ENCODE measurements around the gene ACR.

The ACR gene

DNA sequence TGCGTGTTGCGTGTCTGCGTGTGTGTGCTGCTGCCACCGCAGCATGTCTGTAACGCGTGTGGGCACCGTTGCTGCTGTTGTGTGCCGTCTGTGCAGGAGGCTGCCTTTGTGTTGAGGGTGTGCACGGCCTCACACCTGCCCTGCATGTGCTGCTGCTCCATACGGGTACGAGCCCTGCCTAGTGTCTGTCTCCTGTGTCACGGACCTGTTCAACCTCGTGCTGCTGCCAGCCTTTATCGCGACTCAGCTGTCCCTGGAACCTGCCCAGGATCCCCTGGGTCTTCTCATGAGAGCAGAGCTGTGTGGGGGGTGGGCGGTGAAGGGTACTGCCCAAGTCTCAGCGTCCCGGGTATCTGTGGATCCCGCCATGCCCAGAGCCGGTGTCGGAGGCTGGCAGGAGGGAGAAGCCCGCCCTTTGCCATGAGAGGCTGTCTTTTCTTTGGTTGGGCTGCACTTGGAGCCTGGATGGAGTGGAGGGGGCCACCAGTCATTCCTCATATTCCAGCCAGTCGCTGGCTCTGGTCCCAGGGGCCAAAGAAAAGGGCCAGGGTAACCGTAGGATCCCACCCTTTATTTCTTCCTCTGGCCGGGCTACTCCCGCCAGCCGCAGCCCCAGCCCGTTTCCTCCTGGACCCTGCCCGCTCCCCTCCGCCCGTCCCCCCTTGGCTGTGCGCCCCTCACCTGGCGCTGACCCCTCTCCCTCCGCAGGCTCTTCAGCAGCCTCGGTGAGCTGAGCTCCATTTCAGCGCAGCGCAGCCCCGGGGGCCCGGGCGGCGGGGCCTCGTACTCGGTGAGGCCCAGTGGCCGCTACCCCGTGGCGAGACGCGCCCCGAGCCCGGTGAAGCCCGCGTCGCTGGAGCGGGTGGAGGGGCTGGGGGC is 7.8 kb upstream of the ACR start:
- Histone ChIP-seq H3K4me1 (ENCODE audit: control insufficient read depth in 1 of 2, insufficient read depth in 1 of 2, low read depth in 1 of 2, low read length in 1 of 2) (no peaks in the 10 kb centered on the region), H3K4me3 (ENCODE audit: low read depth in 1 of 2, low read length in 1 of 2) (no peak overlapping the region), H3K27me3 (no peaks in the 10 kb centered on the region), H3K36me3 (no peaks in the 10 kb centered on the region), H3K9me3 (no peaks in the 10 kb centered on the region), H3K27ac (no peak overlapping the region)
- TF ChIP-seq, protein P1, sequence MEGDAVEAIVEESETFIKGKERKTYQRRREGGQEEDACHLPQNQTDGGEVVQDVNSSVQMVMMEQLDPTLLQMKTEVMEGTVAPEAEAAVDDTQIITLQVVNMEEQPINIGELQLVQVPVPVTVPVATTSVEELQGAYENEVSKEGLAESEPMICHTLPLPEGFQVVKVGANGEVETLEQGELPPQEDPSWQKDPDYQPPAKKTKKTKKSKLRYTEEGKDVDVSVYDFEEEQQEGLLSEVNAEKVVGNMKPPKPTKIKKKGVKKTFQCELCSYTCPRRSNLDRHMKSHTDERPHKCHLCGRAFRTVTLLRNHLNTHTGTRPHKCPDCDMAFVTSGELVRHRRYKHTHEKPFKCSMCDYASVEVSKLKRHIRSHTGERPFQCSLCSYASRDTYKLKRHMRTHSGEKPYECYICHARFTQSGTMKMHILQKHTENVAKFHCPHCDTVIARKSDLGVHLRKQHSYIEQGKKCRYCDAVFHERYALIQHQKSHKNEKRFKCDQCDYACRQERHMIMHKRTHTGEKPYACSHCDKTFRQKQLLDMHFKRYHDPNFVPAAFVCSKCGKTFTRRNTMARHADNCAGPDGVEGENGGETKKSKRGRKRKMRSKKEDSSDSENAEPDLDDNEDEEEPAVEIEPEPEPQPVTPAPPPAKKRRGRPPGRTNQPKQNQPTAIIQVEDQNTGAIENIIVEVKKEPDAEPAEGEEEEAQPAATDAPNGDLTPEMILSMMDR (IDR thresholded peaks at IDR 0.05): no peak

GRCh38 chr22:50730941-50731661 is 6.9 kb upstream of the ACR start:
- no peaks in the 10 kb centered on the region for H3K36me3 ChIP-seq
- no peak overlapping the region for H3K27ac ChIP-seq
- H3K4me3 ChIP-seq (ENCODE audit: low read depth in 1 of 2, low read length in 1 of 2): no peak overlapping the region
- no peaks in the 10 kb centered on the region for H3K4me1 ChIP-seq (ENCODE audit: control insufficient read depth in 1 of 2, insufficient read depth in 1 of 2, low read depth in 1 of 2, low read length in 1 of 2)
- TF ChIP-seq, protein P1 (IDR thresholded peaks at IDR 0.05): no peak
- no peaks in the 10 kb centered on the region for H3K9me3 ChIP-seq
- no peaks in the 10 kb centered on the region for H3K27me3 ChIP-seq

- TF ChIP-seq, protein P1 (IDR thresholded peaks at IDR 0.05): no peak
- H3K9me3 ChIP-seq: no peaks in the 10 kb centered on the region
- H3K36me3 ChIP-seq: no peaks in the 10 kb centered on the region
- H3K27me3 ChIP-seq: no peaks in the 10 kb centered on the region
- H3K27ac ChIP-seq: no peak overlapping the region
- H3K4me3 ChIP-seq (ENCODE audit: low read depth in 1 of 2, low read length in 1 of 2): no peak overlapping the region
- H3K4me1 ChIP-seq (ENCODE audit: control insufficient read depth in 1 of 2, insufficient read depth in 1 of 2, low read depth in 1 of 2, low read length in 1 of 2): no peaks in the 10 kb centered on the region
Observed at GRCh38 chr22:50731811-50732624, 6.0 kb upstream of the ACR start.

DNA sequence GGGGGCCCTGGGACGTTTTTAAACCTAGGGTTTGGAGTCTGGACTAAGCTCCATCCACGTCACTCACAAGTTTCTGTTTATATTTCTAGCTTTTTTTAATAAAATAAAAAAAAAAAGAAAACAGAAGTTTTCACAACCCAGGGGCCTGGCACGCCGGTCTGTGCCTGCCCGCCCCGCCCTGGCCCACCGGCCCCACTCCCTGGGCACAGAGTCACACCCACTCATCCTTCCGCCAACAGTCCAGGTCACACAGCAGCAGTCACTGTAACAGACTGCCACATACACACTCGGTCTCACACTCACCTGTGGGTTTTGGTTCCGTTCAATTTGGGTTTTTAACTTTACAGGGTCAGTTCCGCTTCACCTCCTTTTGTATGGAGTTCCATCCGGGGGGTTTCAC is 5.3 kb upstream of the ACR start:
- H3K4me3 ChIP-seq (ENCODE audit: low read depth in 1 of 2, low read length in 1 of 2): no peak overlapping the region
- no peaks in the 10 kb centered on the region for H3K36me3 ChIP-seq
- no peaks in the 10 kb centered on the region for H3K9me3 ChIP-seq
- no peaks in the 10 kb centered on the region for H3K4me1 ChIP-seq (ENCODE audit: control insufficient read depth in 1 of 2, insufficient read depth in 1 of 2, low read depth in 1 of 2, low read length in 1 of 2)
- TF ChIP-seq, protein P1 (IDR thresholded peaks at IDR 0.05): no peak
- H3K27ac ChIP-seq: no peak overlapping the region
- H3K27me3 ChIP-seq: no peaks in the 10 kb centered on the region

DNA sequence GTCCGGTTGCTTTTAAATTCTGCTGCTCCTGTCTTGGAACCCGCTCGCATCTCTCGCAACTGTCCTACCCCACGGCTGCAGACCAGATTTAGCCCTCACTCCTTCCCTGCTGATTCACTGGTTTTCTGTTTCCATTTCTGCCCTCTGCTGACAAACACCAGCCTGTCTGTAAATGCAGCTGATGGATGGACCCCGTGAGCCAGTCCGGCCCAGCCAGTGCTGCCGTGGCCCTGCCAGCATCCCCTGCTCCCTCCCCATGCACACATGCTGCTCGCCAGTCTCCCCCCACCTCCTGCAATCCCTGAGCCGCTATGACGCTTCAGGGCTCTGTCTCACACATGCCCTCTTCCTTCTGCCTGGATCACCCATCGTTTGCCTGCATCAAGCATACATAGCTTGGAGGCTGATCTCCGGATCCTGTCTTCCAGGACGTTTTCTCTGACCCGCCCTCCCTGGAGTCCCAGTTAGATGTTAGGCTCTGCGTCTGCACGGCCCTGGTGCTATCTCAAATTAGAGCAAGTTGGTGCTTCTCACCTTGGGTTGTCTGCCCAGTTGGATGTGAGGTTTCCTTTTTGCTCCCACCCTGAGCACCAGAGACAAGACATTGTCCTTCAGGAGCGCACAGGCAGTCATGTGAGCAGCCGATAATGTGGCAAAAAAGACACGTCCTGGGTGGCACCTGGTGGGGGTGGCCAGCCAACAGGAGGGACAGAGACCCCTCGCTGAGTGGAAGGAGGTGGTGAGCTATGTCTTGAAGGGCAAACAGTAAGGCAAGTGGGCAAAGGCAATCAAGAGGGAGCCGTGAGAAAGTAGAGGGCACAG is 4.3 kb upstream of the ACR start:
- Histone ChIP-seq H3K9me3 (no peaks in the 10 kb centered on the region), H3K27me3 (no peaks in the 10 kb centered on the region), H3K27ac (no peak overlapping the region), H3K4me3 (ENCODE audit: low read depth in 1 of 2, low read length in 1 of 2) (no peak overlapping the region), H3K4me1 (ENCODE audit: control insufficient read depth in 1 of 2, insufficient read depth in 1 of 2, low read depth in 1 of 2, low read length in 1 of 2) (no peaks in the 10 kb centered on the region), H3K36me3 (no peaks in the 10 kb centered on the region)
- TF ChIP-seq, protein P1 (IDR thresholded peaks at IDR 0.05): no peak

All from neutrophil (primary cell).